Stimulated activated effector memory CD8-positive, alpha-beta T cell treated with anti-CD3 and anti-CD28 coated beads, Interleukin-12 subunit alpha, Interleukin-12 subunit beta, amount 100 ng/mL, for 72 hours (primary cell): ENCODE results near the gene ANKRD49.

Source experiments
- ATAC-seq: fragments of 150-1000 bp; cut with Tn5 transposase; 2 replicates; pipeline ENCODE4 v1.10.0; 2021
- DNase-seq, 2 donors: peaks; one replicate each; pipeline ENCODE4 v3.0.0; 2021 to 2022; ENCODE audit warnings: low spot score in 2 of 2
- H3K27ac Mint-ChIP-seq: one replicate; pipeline ENCODE4 v1.8.0; 2022; ENCODE audit warnings: mild to moderate bottlenecking, mixed read lengths
- H3K36me3 Mint-ChIP-seq: one replicate; pipeline ENCODE4 v1.8.0; 2022; ENCODE audit warnings: mild to moderate bottlenecking, mixed read lengths
- H3K4me1 Mint-ChIP-seq: one replicate; pipeline ENCODE4 v1.8.0; 2022; ENCODE audit warnings: mixed read lengths
- H3K4me3 Mint-ChIP-seq: one replicate; pipeline ENCODE4 v1.8.0; 2022; ENCODE audit warnings: mild to moderate bottlenecking, mixed read lengths
- H3K9me3 Mint-ChIP-seq: one replicate; pipeline ENCODE4 v1.8.0; 2022; ENCODE audit warnings: mixed read lengths

The ANKRD49 gene, protein sequence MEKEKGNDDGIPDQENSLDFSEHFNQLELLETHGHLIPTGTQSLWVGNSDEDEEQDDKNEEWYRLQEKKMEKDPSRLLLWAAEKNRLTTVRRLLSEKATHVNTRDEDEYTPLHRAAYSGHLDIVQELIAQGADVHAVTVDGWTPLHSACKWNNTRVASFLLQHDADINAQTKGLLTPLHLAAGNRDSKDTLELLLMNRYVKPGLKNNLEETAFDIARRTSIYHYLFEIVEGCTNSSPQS

DNA sequence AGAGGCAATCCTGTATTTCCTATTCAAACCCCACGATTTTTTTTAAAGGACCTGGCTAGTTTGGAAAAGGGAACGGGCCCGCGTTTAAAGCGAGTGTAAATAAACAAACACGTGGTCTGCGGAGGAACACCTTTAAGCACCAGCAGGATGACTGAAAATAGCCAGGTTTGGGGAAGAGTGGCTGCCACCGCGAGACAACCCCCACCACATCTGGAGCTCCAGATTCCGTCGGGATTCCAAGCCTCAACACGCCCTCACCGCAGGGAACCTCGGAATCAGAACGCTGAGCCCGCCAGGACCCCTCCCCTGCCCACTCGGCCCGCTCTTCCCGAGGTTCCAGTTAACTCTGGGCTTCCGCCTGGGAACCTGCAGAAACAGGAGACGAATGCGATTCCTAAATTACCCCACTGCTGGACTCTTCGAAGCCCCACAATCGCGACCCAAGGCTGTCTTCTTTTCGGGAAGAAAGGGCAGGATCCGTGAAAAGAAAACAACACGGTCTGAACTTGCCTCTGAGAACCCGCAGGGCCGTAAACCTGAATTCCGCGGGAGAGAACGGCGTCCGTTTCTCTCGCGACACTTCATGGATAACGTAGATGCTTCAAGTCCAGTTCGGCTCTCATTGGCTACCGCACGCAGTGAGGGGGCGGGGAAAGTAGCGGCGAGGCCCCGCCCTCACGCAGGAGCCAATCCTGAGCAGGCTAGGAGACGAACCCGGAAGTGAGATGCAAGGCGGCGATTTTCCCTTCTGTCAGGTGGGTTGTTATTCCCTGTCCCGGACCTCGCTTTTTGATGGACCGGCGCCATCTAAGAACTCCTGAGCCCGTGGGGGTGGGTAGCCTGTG lies at the start of gene ANKRD49, which contains the start of gene MRE11:
TSS of gene ANKRD49 (plus strand) at position 704 of the 845 bp plus-strand sequence. CDS start 2,710 bp downstream, outside the sequence.
TSS of gene MRE11 (minus strand) at position 564 of the 845 bp plus-strand sequence. CDS start 1,043 bp downstream, outside the sequence.
- Mint-ChIP-seq H3K4me3 (peak within 1 kb of the TSS; percentile 94), H3K27ac (peak within 1 kb of the TSS; percentile 99), H3K4me1 (peaks cover 17% of the 10 kb centered on the region), H3K9me3 (no peaks in the 10 kb centered on the region), H3K36me3 (peaks cover 49% of the 10 kb centered on the region)
- peak; percentile 100 for ATAC-seq
- DNase-seq, result peak; percentile 82 to 96

DNA sequence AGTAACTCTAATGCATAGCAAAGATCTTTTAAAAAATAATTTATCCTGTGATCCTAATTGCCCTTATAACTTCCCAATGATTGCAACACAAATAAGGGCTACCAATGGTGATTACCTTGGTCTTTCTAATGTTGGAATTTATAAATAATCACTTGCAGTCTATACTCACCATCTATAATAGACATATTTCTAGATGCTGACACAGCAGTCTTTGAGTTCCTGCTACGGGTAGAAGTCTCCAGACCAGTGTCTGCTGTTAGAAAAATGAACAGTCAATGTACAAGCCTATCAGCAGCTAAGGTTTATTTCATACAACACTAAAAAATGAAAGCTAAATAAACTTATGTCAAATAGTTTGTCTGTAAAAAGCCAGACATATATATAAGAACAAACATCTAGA lies 48.1 kb upstream of the ANKRD49 start:
- no peaks in the 10 kb centered on the region for H3K9me3 Mint-ChIP-seq
- no peak overlapping the region for H3K4me3 Mint-ChIP-seq
- no peak for DNase-seq

DNA sequence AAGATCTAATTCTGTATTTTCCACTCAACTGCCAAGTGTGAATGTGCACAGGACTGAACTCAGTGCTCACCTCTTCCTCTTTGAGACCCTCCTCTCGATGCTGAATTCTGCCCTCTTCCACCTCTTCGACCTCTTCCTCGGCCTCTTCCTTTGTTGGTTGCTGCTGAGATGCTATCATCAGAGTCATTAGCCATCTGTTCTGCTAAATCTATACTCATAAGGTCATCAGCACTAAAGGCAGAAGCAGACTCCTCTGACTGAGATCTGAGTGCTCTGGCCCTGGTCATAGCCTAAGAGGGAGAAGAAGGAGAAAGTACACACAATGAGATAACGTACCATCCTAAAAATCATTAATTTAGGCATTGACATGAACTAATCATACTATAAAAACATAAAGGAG lies 46.6 kb upstream of the ANKRD49 start:
- no peak overlapping the region for H3K27ac Mint-ChIP-seq
- H3K9me3 Mint-ChIP-seq, result no peaks in the 10 kb centered on the region
- DNase-seq (no peak), ATAC-seq (no peak)
- peaks cover 66% of the 10 kb centered on the region for H3K36me3 Mint-ChIP-seq
- no peak overlapping the region for H3K4me3 Mint-ChIP-seq
- no peaks in the 10 kb centered on the region for H3K4me1 Mint-ChIP-seq

More for the DNA sequence above, 48.1 kb upstream of the ANKRD49 start:
- Mint-ChIP-seq H3K4me1 (no peaks in the 10 kb centered on the region), H3K27ac (no peak overlapping the region), H3K36me3 (peaks cover 81% of the 10 kb centered on the region)
- no peak for ATAC-seq

DNA sequence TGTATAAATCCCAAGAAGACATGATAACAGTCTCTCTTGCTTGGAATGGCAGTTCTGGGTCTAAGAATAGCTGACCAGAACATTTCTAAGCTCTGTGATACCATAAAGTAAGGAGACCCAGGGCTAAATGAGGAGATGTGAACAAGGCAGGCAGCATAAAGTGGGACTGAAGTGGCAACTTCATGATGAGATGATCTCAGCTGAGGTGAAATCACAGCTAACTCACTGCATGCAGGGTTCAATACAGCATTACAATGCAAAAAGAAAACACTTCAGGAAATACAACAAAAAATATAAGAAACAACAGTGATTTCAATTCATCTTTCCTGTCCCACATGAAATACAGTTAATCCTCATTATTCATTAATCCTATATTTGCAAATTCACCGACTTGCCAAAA lies 44.8 kb upstream of the ANKRD49 start:
- peaks cover 52% of the 10 kb centered on the region for H3K36me3 Mint-ChIP-seq
- no peaks in the 10 kb centered on the region for H3K4me1 Mint-ChIP-seq
- H3K9me3 Mint-ChIP-seq, result no peaks in the 10 kb centered on the region
- no peak for DNase-seq
- no peak overlapping the region for H3K4me3 Mint-ChIP-seq
- no peak for ATAC-seq
- H3K27ac Mint-ChIP-seq, result no peak overlapping the region

DNA sequence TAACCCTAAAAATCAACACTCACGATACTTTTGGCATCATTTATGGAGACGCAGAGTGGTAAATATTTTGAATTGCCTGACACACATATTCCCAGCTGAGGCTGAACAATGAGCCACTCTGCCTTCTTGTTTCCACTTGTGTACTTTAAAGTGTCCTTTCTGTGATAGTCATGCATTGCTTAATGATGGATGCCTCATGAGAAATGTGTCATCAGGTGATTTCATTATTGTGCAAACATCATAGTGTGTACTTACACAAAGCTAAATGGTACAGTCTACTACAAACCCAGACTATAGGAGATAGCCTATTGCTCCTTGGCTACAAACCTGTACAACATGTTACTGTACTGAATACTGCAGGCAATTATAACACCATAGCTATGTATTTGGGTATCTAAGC lies 44.3 kb upstream of the ANKRD49 start:
- Mint-ChIP-seq H3K9me3 (no peaks in the 10 kb centered on the region), H3K4me1 (no peaks in the 10 kb centered on the region), H3K36me3 (peaks cover 52% of the 10 kb centered on the region), H3K4me3 (no peak overlapping the region), H3K27ac (no peak overlapping the region)
- no peak for DNase-seq
- ATAC-seq, result no peak

DNA sequence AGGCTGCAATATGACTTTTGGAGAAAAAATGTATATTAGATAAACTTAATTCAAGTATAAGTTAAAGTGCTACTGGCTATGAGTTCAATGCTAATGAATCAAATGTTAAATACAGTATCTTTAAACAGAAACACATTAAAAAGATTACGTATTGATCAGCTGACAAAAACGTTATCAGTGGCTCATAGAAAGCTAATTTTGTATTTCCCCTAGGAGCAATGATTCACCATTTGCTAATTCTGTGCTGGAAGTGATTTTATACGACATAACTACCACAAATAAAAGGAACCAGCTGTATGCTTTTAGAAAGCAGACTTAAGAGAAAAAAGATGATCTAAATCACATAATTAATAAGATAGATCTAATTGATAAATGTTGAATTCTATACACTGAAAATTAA lies 43.7 kb upstream of the ANKRD49 start:
- H3K4me3 Mint-ChIP-seq, result no peak overlapping the region
- no peaks in the 10 kb centered on the region for H3K9me3 Mint-ChIP-seq
- no peak for DNase-seq
- H3K27ac Mint-ChIP-seq, result no peak overlapping the region
- H3K36me3 Mint-ChIP-seq, result peaks cover 54% of the 10 kb centered on the region
- no peak for ATAC-seq
- no peaks in the 10 kb centered on the region for H3K4me1 Mint-ChIP-seq

DNA sequence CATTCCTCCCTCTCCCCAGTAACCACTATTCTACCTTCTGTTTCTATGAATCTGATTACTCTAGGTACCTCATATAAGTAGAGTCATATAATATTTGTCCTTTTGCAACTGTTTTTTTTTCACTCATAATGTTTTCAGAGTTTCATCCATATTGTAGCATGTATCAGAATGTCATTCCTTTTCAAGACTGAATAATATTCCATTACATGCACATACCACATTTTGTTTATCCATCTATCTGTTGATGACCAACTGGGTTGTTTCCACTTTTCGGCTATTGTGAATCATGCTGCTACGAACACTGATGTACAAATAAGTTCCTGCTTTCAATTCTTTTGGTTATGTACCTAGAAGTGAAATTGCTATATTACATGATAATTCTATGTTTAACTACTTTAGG lies 40.8 kb upstream of the ANKRD49 start:
- Mint-ChIP-seq H3K36me3 (peaks cover 38% of the 10 kb centered on the region), H3K9me3 (no peaks in the 10 kb centered on the region), H3K4me1 (no peaks in the 10 kb centered on the region), H3K27ac (no peak overlapping the region), H3K4me3 (no peak overlapping the region)
- DNase-seq (no peak), ATAC-seq (no peak)

DNA sequence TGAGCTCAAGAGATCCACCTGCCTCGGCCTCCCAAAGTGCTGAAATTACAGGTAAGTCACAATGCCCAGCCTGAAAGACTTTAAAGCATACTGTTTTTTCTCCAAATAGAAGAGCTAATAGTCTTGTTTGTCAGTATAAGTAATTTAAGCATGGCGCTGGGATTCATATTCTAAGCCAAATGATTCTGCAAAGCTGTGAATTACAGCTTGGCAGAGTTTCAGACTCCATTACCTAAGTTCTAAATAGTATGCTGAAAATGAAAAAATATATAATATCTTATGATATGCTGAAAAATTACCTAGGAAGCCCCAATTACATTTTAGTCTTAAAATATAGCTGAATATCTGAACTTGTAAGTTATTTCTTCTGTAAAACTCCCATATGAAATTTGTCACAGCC lies 39.5 kb upstream of the ANKRD49 start:
- Mint-ChIP-seq H3K27ac (no peak overlapping the region), H3K9me3 (no peaks in the 10 kb centered on the region), H3K4me3 (no peak overlapping the region), H3K36me3 (peaks cover 38% of the 10 kb centered on the region), H3K4me1 (no peaks in the 10 kb centered on the region)
- no peak for DNase-seq
- no peak for ATAC-seq

DNA sequence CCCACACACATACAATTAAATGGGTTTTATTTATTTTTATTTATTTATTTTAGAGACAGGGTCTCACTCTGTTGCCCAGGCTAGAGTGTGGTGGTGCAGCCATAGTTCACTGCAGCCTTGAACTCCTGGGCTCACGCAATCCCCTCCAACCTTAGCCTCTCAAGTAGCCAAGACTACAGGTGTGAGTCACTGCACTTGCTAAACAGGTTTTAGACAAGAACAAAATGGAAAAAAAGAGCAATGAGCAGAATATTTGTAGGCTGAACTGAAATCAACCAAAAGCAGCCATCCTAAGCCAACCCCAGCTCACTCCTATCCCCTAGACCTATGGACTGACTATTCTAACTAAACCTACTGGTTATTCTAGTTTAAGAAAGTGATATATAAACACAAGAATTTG lies 37.9 kb upstream of the ANKRD49 start:
- Mint-ChIP-seq H3K4me3 (no peak overlapping the region), H3K27ac (no peak overlapping the region), H3K36me3 (peaks cover 50% of the 10 kb centered on the region), H3K4me1 (peaks cover 8% of the 10 kb centered on the region), H3K9me3 (no peaks in the 10 kb centered on the region)
- ATAC-seq (no peak), DNase-seq (no peak)

DNA sequence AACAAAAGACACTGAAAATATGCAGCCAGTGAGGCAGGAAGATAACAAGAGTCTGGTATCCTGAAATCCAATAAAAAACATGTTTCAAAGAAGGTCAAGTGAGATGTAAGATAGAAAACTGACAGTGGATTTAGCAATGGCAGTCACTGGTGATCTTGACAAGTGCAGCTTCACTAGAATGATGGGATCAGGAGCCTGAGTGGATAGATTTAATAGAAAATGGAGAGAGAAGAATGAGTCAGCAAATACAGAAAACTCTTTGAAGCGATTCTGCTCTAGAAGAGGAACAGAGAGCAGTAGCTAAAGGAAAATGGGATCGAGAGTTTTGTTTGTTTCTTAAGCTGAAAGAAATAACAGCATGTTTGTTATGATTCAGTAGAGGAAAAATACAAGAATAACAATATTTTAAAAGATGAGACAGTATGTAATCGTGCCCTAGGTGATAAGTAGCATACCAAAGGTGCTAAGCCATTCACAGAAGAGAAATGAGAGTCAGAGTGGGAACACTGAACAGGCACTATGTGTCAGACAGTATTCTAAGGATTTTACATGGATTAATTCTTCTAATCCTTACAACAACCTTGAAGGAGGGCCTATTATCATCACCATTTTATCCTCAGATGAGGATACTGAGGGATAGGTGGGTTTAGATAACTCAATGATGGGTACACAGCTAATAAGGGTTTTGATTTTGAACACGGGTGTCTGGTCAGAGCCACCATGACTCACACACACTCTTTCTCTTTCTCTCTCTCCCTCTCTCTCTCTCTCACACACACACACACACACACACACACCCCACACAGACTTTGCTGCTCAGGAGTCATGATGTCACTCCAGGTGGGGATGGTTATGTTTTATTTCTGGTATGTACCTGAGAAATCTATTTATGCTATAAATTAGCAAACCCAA lies 36.4 kb upstream of the ANKRD49 start:
- H3K27ac Mint-ChIP-seq, result no peak overlapping the region
- peak; percentile 53 for ATAC-seq
- no peak overlapping the region for H3K4me3 Mint-ChIP-seq
- no peak for DNase-seq
- peaks cover 58% of the 10 kb centered on the region for H3K36me3 Mint-ChIP-seq
- H3K4me1 Mint-ChIP-seq, result peaks cover 8% of the 10 kb centered on the region
- H3K9me3 Mint-ChIP-seq, result no peaks in the 10 kb centered on the region

DNA sequence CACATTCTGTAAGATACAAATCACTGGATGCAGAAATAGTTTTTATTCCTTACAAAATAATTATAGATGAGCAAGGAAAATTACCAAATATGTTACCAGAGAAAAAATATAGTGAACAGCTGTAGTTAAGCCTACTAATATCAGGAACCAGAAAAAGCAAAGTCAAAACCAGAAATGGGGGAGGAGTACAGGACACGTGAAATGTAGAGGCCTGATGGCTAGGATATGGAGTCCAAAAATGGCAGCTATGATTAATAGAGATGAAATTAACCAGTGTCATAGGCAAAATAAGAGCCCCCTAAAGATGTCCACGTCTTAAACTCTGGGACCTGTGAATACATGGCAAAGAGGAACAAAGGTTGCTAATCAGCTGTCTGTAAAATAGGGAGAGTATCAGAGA lies 34.2 kb upstream of the ANKRD49 start:
- peaks cover 60% of the 10 kb centered on the region for H3K36me3 Mint-ChIP-seq
- H3K27ac Mint-ChIP-seq, result peak overlapping the region; percentile 45
- ATAC-seq (peak; percentile 79), DNase-seq (no peak)
- no peaks in the 10 kb centered on the region for H3K9me3 Mint-ChIP-seq
- no peak overlapping the region for H3K4me3 Mint-ChIP-seq
- H3K4me1 Mint-ChIP-seq, result peaks cover 8% of the 10 kb centered on the region

DNA sequence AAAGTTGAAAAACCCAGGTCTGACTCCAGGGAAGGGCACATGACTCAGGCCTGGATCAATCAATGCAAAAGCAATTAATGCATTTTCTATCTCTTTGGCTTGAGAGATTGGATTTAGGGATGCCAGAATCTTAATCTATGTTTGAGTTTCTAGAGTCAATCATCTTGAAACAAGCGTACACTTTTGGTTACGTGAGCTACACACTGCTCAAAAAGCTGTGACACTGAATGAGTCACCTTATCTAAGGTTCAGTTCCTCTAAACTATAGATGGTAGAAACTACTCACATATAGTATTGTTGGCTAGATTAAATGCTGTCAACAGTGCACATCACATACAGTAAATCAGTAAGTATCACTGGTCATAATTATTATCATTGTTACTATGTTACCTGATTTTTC lies 24.4 kb upstream of the ANKRD49 start:
- Mint-ChIP-seq H3K4me3 (no peak overlapping the region), H3K27ac (peak overlapping the region; percentile 70), H3K36me3 (peaks cover 65% of the 10 kb centered on the region), H3K4me1 (peaks cover 17% of the 10 kb centered on the region), H3K9me3 (no peaks in the 10 kb centered on the region)
- DNase-seq (no peak), ATAC-seq (peak; percentile 92)

DNA sequence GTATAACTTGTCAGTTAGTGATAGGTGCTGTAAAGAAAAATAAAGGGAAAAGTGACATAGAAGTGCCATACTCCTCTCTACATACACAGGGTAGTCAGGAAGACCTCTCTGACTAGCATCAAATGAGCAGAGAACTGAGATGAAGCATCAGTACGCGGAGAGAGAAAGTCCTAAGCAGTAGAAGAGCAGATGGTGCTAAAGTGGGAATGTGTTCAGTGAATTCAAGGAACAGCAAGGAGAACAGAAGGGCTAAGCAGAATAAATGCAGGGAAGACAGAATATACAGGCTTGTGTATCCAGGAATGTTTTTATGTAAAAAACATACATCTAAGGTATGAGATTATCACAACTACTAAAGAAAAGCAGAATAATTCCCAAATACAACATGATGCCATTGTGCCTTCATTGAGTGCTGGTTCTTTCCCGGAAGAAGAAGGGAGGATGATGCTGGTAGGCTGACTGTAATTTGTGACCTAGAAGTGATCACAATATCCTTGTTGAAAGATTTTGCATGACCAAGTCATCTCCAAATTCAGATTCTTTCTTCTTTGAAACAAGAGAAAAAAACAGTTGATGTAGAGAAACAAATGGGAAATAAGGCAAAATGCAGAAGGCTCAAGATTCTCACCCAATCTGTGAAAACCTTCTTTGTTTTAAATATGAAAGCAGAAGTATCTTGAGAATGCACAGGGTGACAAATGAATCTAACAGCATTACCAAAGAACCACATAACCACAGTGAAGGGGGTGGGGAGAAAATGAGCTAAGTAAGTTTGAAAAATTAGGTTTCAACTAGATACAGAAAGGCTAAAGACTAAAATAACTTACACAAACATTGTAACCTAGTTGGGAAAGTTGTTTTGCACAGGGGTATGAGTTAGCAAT lies 20.6 kb upstream of the ANKRD49 start:
- Mint-ChIP-seq H3K4me1 (peaks cover 17% of the 10 kb centered on the region), H3K4me3 (peak overlapping the region; percentile 2), H3K27ac (no peak overlapping the region), H3K36me3 (peaks cover 73% of the 10 kb centered on the region), H3K9me3 (no peaks in the 10 kb centered on the region)
- peak; percentile 91 for ATAC-seq
- no peak for DNase-seq

DNA sequence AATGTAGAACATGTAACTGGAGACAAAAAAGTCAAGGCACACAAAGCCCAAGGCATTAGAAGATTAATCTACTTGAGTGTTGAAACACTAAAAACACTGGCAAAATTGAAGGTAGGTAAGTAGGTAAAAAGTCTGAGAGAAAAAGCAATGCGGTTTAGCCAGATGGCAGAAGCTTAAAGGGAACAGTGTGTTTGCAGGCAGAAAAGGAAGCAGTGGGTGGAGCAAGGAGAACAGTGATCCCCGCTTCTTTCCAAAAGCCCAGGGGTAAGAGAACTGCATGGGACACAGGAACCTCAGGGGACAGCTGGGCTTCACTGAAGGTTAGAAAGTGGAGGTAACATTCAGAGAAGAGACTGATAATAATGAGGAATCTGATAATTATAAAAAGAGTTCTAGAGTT lies 16.2 kb upstream of the ANKRD49 start:
- no peak overlapping the region for H3K27ac Mint-ChIP-seq
- peaks cover 84% of the 10 kb centered on the region for H3K36me3 Mint-ChIP-seq
- peaks cover 12% of the 10 kb centered on the region for H3K4me1 Mint-ChIP-seq
- H3K4me3 Mint-ChIP-seq, result no peak overlapping the region
- DNase-seq (no peak), ATAC-seq (no peak)
- H3K9me3 Mint-ChIP-seq, result no peaks in the 10 kb centered on the region
